SK-N-MC (cell line): ENCODE measurements around the gene ATF3.

Source experiments
- EZH2 ChIP-seq: fragments of 200-600 bp; sonication (generic); IDR thresholded peaks from one replicate; pipeline ENCODE4 v1.6.1; 2017; ENCODE audit warnings: antibody characterized with exemption
- POLR2AphosphoS5 ChIP-seq: IDR thresholded peaks from 2 replicates; pipeline ENCODE4 v1.6.1; 2012; ENCODE audit warnings: mild to moderate bottlenecking, low read depth, low read length, borderline replicate concordance

DNA sequence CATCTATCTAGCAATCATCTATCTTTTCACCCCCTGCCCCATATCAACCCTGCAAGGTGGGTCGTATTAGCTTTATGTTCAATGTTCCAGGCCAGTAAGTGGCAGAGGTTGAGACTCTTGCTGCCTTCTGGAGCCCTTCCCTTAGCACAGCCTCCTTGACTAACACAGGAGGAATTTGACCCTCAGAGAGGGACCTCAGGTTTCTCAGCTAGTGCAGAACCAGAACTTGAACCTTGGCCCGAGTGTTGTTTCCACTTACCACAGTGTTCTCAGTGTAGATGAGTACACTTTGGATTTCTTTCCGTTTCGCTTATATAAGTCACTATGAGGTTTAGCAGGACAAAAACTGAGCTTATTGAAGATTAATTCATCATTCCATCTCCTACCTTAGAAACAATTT lies 11.1 kb upstream of the ATF3 start:
- TF ChIP-seq POLR2AphosphoS5 (no peak), EZH2 (no peak)
